PC-3 (cell line): ENCODE results near the gene KDM2B. TPM values are rescaled to one million over a fixed set of nuclear protein-coding genes. Genes with fewer than 3 reads are reported as not detected.

ENCODE experiments used
- ATAC-seq: fragments of 200-7000 bp; cut with Tn5 transposase; 2 replicates; pipeline ENCODE4 v1.9.1; 2020; ENCODE audit warnings: mild to moderate bottlenecking, moderate library complexity
- BruUV-seq: library from RNA; stranded (reverse); fragments of 400-500 nt; replicated peaks from 2 replicates; lab custom pipeline; 2021; lab: Mats Ljungman, UMichigan
- CTCF ChIA-PET: fragments of 300-600 bp; sonication (Branson Sonifier 250); formaldehyde crosslinking; loops from one replicate; lab custom pipeline; 2022; ENCODE audit warnings: antibody characterized with exemption; lab: Charles Lee
- POLR2A ChIA-PET: fragments of 300-600 bp; sonication (Branson Sonifier 250); formaldehyde crosslinking; loops from one replicate; lab custom pipeline; 2022; ENCODE audit warnings: antibody characterized with exemption; ENCODE audit not compliant: unreplicated experiment; lab: Charles Lee
- DNase-seq: peaks from one replicate; pipeline ENCODE4 v3.0.0-alpha.2; 2015
- H2AFZ ChIP-seq: fragments of 300-600 bp; sonication (generic); 2 replicates; pipeline ENCODE4 v1.6.0; 2016; ENCODE audit warnings: antibody characterized with exemption, low read length
- H3F3A ChIP-seq: fragments of 300-600 bp; sonication (generic); one replicate; pipeline ENCODE4 v1.6.0; 2017; ENCODE audit warnings: antibody characterized with exemption, low read length, control low read depth, mild to moderate bottlenecking; ENCODE audit not compliant: unreplicated experiment
- H3K27ac ChIP-seq: fragments of 300-600 bp; sonication (generic); 2 replicates; pipeline ENCODE4 v1.5.1; 2016; ENCODE audit warnings: mild to moderate bottlenecking, low read length
- H3K27me3 ChIP-seq: fragments of 300-600 bp; sonication (generic); 2 replicates; pipeline ENCODE4 v1.6.1; 2016; ENCODE audit warnings: low read length, mixed read lengths
- H3K36me3 ChIP-seq: fragments of 300-600 bp; sonication (generic); 2 replicates; pipeline ENCODE4 v1.6.1; 2016; ENCODE audit warnings: low read depth, mixed run types, low read length, mixed read lengths
- H3K4me1 ChIP-seq: fragments of 300-600 bp; sonication (generic); 2 replicates; pipeline ENCODE4 v1.5.1; 2016; ENCODE audit warnings: low read length; ENCODE audit not compliant: insufficient read depth
- H3K4me2 ChIP-seq: fragments of 300-600 bp; sonication (generic); 2 replicates; pipeline ENCODE4 v1.6.0; 2016; ENCODE audit warnings: low read length
- H3K4me3 ChIP-seq: fragments of 300-600 bp; sonication (generic); 2 replicates; pipeline ENCODE4 v1.5.1; 2016; ENCODE audit warnings: mild to moderate bottlenecking, low read length, mixed read lengths
- H3K79me2 ChIP-seq: fragments of 300-600 bp; sonication (generic); 2 replicates; pipeline ENCODE4 v1.6.1; 2017; ENCODE audit warnings: low read length, mixed read lengths
- H3K9ac ChIP-seq: fragments of 300-600 bp; sonication (generic); 2 replicates; pipeline ENCODE4 v1.6.0; 2016; ENCODE audit warnings: mild to moderate bottlenecking, low read length
- H3K9me2 ChIP-seq: fragments of 300-600 bp; sonication (generic); replicated peaks from 2 replicates; pipeline ENCODE4 v1.6.1; 2016; ENCODE audit warnings: mixed run types, low read length, mixed read lengths
- H3K9me3 ChIP-seq: fragments of 300-600 bp; sonication (generic); 2 replicates; pipeline ENCODE4 v1.6.1; 2016; ENCODE audit warnings: low read length, mixed read lengths
- H4K20me1 ChIP-seq: fragments of 300-600 bp; sonication (generic); 2 replicates; pipeline ENCODE4 v1.6.1; 2016; ENCODE audit warnings: low read length, mixed read lengths
- CTCF ChIP-seq: fragments of 300-600 bp; sonication (generic); conservative IDR thresholded peaks from 2 replicates; pipeline ENCODE4 v1.5.1; 2017; ENCODE audit warnings: antibody characterized with exemption, low read depth, mild to moderate bottlenecking, low read length
- EZH2 ChIP-seq: fragments of 300-600 bp; sonication (generic); IDR thresholded peaks from one replicate; pipeline ENCODE4 v1.6.1; 2017; ENCODE audit warnings: antibody characterized with exemption, mild to moderate bottlenecking, low read length; ENCODE audit not compliant: unreplicated experiment
- EZH2phosphoT487 ChIP-seq: fragments of 300-600 bp; sonication (generic); IDR thresholded peaks from 2 replicates; pipeline ENCODE4 v1.6.1; 2018; ENCODE audit warnings: mild to moderate bottlenecking, antibody characterized with exemption, low read length, borderline replicate concordance
- intact Hi-C: fragments of 100-400 bp; cut with micrococcal nuclease; formaldehyde crosslinking; loops from 2 replicates; pipeline ENCODE4 v1.9.0; 2023
- total RNA-seq: library from RNA; depleted of rRNA; stranded (reverse); fragments of >200 nt; gene quantifications from 2 replicates; pipeline ENCODE4 v1.2.3, GENCODE V29; 2014

Gene KDM2B
- total RNA-seq, 1 experiment from 2014 or later: 52.5 TPM

- Histone ChIP-seq H3K9me2 (no peaks in the 10 kb centered on the region), H3K36me3 (no peaks in the 10 kb centered on the region), H3K4me1 (peaks cover 8% of the 10 kb centered on the region), H4K20me1 (no peaks in the 10 kb centered on the region), H3K9ac (no peak overlapping the region), H3K27me3 (no peaks in the 10 kb centered on the region), H3K9me3 (no peaks in the 10 kb centered on the region), H3F3A (no peaks in the 10 kb centered on the region), H3K4me3 (no peak overlapping the region), H3K79me2 (no peaks in the 10 kb centered on the region), H3K4me2 (no peak overlapping the region), H3K27ac (no peak overlapping the region), H2AFZ (no peak overlapping the region)
- intact Hi-C loops: no loop called here
- no peak for DNase-seq
- no peak for ATAC-seq
- ChIA-PET POLR2A (no interaction called here), CTCF (no interaction called here)
- no TSS peak for BruUV-seq
- TF ChIP-seq EZH2: no peak
- no peak for TF ChIP-seq EZH2phosphoT487
These were observed 108.5 kb downstream of the KDM2B start for GRCh38 chr12:121472150-121472905.

GRCh38 chr12:121470751-121471150 lies 110.1 kb downstream of the KDM2B start:
- no peaks in the 10 kb centered on the region for H3F3A ChIP-seq
- H3K4me3 ChIP-seq: no peak overlapping the region
- H3K9me3 ChIP-seq: no peaks in the 10 kb centered on the region
- H3K9me2 ChIP-seq: no peaks in the 10 kb centered on the region
- H3K9ac ChIP-seq: no peak overlapping the region
- no peak for TF ChIP-seq EZH2phosphoT487
- no peak for TF ChIP-seq EZH2
- no peak for TF ChIP-seq CTCF
- no peaks in the 10 kb centered on the region for H3K36me3 ChIP-seq
- POLR2A ChIA-PET: no interaction called here
- no peak overlapping the region for H3K27ac ChIP-seq
- H3K4me1 ChIP-seq: peaks cover 12% of the 10 kb centered on the region
- intact Hi-C loops: no loop called here
- no peak for DNase-seq
- no peak for ATAC-seq
- H2AFZ ChIP-seq: no peak overlapping the region
- no peak overlapping the region for H3K4me2 ChIP-seq
- H4K20me1 ChIP-seq: peaks cover 1% of the 10 kb centered on the region
- H3K27me3 ChIP-seq: no peaks in the 10 kb centered on the region
- H3K79me2 ChIP-seq: peaks cover 7% of the 10 kb centered on the region
- CTCF ChIA-PET: no interaction called here
- BruUV-seq: no TSS peak

- H3K4me2 ChIP-seq: no peak overlapping the region; the same call in 1 of the 2 replicates
- no peak for ATAC-seq
- H3K9me2 ChIP-seq: no peaks in the 10 kb centered on the region
- BruUV-seq: no TSS peak
- ChIA-PET CTCF (interaction anchor here (0.6 to 1.0 kb wide), 2 partner anchors 11 to 668 kb away, joined by 4 to 6 read pairs; no protein-coding TSS in a partner anchor), POLR2A (no interaction called here)
- H3F3A ChIP-seq: no peaks in the 10 kb centered on the region
- peaks cover 16% of the 10 kb centered on the region for H3K4me1 ChIP-seq
- peaks cover 14% of the 10 kb centered on the region for H4K20me1 ChIP-seq
- H3K4me3 ChIP-seq: no peak overlapping the region
- no peak overlapping the region for H2AFZ ChIP-seq
- H3K9ac ChIP-seq: no peak overlapping the region
- H3K79me2 ChIP-seq: peaks cover 30% of the 10 kb centered on the region
- H3K9me3 ChIP-seq: no peaks in the 10 kb centered on the region
- H3K27ac ChIP-seq: no peak overlapping the region
- H3K27me3 ChIP-seq: no peaks in the 10 kb centered on the region
- no peak for DNase-seq
- intact Hi-C loops: no loop called here
- no peaks in the 10 kb centered on the region for H3K36me3 ChIP-seq
- TF ChIP-seq CTCF (no peak), EZH2phosphoT487 (no peak), EZH2 (no peak)
These were observed 112.4 kb downstream of the KDM2B start for GRCh38 chr12:121468499-121468801.
